Measurements from ENCODE around the gene STX12.

Gene STX12

DNA sequence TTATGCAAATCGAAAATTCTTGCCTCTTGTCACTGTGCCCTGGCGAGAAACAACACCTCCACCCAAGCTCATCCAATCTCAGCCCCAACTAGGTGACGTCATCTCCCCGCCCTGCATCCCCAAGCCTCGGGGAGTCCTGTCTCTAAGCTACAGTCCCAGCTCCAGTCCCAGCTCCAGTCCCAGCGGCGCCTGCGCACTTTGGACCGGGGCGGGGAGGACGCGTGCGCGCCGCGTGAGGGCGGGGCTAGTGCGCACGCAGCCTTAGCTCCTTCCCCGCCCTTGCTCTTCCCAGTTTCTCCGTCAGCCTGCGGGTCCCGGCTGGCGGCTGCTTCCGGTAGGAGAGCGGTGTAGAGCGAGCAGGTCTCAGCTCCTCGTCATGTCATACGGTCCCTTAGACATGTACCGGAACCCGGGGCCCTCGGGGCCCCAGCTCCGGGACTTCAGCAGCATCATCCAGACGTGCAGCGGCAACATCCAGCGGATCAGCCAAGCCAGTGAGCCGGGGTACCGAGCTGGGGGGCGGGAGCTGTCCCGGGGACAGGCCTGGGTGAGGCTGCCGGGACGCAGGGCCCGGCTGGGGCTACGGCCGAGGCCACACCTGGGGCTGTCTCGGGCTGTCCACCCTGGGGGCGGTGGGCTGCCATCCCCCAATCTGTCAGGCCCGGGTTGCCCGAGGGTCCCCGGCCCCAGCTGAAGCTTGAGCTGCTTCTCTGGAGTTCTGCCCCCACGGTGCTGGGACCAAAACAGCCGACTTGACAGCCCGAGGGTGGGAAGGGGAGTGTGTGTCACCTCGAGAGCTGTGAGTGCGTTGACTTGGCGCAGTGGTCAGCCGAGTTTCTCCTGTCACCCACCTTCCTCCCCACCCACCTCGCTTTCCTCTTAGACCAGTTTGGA, at the start of gene STX12:
TSS of gene STX12 (plus strand) at position 288 of the 894 bp plus-strand sequence. CDS start at position 377, 89 bp downstream.
- Mint-ChIP-seq H3K9me3 (no peaks in the 10 kb centered on the region), H3K4me1 (peaks cover 12% of the 10 kb centered on the region), H3K36me3 (ENCODE audit: low read depth) (peaks cover 3% of the 10 kb centered on the region), H3K4me3 (peak within 1 kb of the TSS; percentile 94 to 97 (median 95)), H3K27me3 (ENCODE audit: low read depth) (no peaks in the 10 kb centered on the region), H3K27ac (peak within 1 kb of the TSS; percentile 95)
- TF ChIP-seq, protein P1, sequence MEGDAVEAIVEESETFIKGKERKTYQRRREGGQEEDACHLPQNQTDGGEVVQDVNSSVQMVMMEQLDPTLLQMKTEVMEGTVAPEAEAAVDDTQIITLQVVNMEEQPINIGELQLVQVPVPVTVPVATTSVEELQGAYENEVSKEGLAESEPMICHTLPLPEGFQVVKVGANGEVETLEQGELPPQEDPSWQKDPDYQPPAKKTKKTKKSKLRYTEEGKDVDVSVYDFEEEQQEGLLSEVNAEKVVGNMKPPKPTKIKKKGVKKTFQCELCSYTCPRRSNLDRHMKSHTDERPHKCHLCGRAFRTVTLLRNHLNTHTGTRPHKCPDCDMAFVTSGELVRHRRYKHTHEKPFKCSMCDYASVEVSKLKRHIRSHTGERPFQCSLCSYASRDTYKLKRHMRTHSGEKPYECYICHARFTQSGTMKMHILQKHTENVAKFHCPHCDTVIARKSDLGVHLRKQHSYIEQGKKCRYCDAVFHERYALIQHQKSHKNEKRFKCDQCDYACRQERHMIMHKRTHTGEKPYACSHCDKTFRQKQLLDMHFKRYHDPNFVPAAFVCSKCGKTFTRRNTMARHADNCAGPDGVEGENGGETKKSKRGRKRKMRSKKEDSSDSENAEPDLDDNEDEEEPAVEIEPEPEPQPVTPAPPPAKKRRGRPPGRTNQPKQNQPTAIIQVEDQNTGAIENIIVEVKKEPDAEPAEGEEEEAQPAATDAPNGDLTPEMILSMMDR (IDR thresholded peaks at IDR 0.05; ENCODE audit: unreplicated experiment in 3 of 3) = no peak

- no peaks in the 10 kb centered on the region for H3K27me3 Mint-ChIP-seq (ENCODE audit: low read depth)
- peak overlapping the region; percentile 93 to 99 (median 98) for H3K27ac Mint-ChIP-seq
- TF ChIP-seq, protein P1 (IDR thresholded peaks at IDR 0.05; ENCODE audit: unreplicated experiment in 3 of 3) = no peak
- H3K4me3 Mint-ChIP-seq = peak overlapping the region; percentile 84 to 87 (median 87)
- no peaks in the 10 kb centered on the region for H3K9me3 Mint-ChIP-seq
- peaks cover 11% of the 10 kb centered on the region for H3K36me3 Mint-ChIP-seq (ENCODE audit: low read depth)
- peaks cover 12% of the 10 kb centered on the region for H3K4me1 Mint-ChIP-seq
Observed at GRCh38 chr1:27724961-27725373, 48.1 kb upstream of the STX12 start.

GRCh38 chr1:27725374-27726172, 47.4 kb upstream of the STX12 start, which contains the start of gene FAM76A:
Gene FAM76A, plus strand, starts transcription at chr1:27725961. Its CDS starts 120 bp downstream, at chr1:27726081.
- TF ChIP-seq, protein P1 (IDR thresholded peaks at IDR 0.05; ENCODE audit: unreplicated experiment in 3 of 3) = peak in 2 of 3 experiments; percentile 45 to 69
- Mint-ChIP-seq H3K36me3 (ENCODE audit: low read depth) (peaks cover 11% of the 10 kb centered on the region), H3K27me3 (ENCODE audit: low read depth) (no peaks in the 10 kb centered on the region), H3K4me3 (peak within 1 kb of the TSS; percentile 87 to 92 (median 90)), H3K9me3 (no peaks in the 10 kb centered on the region), H3K4me1 (peaks cover 12% of the 10 kb centered on the region), H3K27ac (peak within 1 kb of the TSS; percentile 93 to 99 (median 98))

DNA sequence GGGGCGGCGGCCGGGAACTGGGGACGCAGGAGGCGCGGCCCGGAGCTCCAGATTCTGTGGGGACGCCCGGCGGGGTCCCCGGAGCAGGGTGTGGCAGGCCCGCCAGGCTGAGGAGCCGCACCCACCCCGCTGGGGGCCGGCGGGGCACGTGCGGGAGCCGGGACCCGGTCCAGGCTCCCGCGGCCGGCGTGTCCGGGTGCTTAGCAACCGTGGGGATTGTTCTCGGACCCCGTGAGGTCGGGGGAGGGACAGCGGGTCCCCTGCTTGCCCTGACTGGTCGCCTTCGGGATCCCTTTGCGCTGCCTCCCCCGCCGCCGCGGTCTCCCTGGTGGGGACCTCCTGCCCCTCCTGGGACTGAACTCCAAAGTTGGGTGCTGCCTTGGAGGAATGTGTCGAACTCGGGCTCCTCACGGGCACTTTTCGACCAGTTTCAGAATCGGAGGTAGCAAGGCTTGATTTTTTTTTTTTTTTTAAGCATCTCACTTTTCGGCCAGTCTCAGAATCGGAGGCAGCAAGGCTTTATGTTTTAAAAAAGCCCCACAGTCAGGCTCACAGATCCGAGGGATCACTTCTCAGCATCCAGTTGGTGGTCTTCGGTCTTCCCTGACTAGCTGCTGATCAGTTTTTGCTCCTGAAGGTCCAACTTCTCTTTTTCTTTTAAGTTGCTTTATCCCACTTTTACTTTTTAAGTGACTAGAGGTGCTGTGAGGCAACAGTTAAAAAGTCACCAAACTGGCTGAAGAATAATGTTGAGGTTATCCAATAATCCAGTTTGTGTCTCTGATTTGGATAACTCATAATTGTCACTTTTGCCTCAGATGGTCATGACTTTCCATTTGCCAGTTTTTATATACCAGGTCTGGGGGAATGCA, 46.6 kb upstream of the STX12 start:
- TF ChIP-seq, protein P1 (IDR thresholded peaks at IDR 0.05; ENCODE audit: unreplicated experiment in 3 of 3) = no peak
- H3K4me3 Mint-ChIP-seq = peak overlapping the region; percentile 87 to 92 (median 90)
- peak overlapping the region; percentile 33 to 70 (median 68) for H3K27ac Mint-ChIP-seq

GRCh38 chr1:27727126-27727525, 45.9 kb upstream of the STX12 start:
- Mint-ChIP-seq H3K4me3 (peak overlapping the region; percentile 86 to 92 (median 90)), H3K36me3 (ENCODE audit: low read depth) (peaks cover 15% of the 10 kb centered on the region), H3K4me1 (peaks cover 12% of the 10 kb centered on the region), H3K9me3 (no peaks in the 10 kb centered on the region), H3K27me3 (ENCODE audit: low read depth) (no peaks in the 10 kb centered on the region), H3K27ac (peak overlapping the region in 1 of 3 experiments; percentile 33)
- TF ChIP-seq, protein P1 (IDR thresholded peaks at IDR 0.05; ENCODE audit: unreplicated experiment in 3 of 3) = no peak

More for the DNA sequence above, 46.6 kb upstream of the STX12 start:
- Mint-ChIP-seq H3K27me3 (ENCODE audit: low read depth) (no peaks in the 10 kb centered on the region), H3K9me3 (no peaks in the 10 kb centered on the region), H3K36me3 (ENCODE audit: low read depth) (peaks cover 15% of the 10 kb centered on the region), H3K4me1 (peaks cover 12% of the 10 kb centered on the region)
